Activated T-cell treated with anti-CD3 and anti-CD28 coated beads, Interleukin-2, amount 50 U/mL, for 24 hours (primary cell): Measurements from ENCODE around the gene CTU2.

Experiments
- DNase-seq: peaks from one replicate; pipeline ENCODE4 v3.0.0-alpha.2; 2020
- H3K27ac Mint-ChIP-seq: 2 replicates; pipeline ENCODE4 v1.8.0; 2020; ENCODE audit warnings: mild to moderate bottlenecking, mixed read lengths
- H3K27me3 Mint-ChIP-seq: 2 replicates; pipeline ENCODE4 v1.8.0; 2020; ENCODE audit warnings: mixed read lengths
- H3K36me3 Mint-ChIP-seq: 2 replicates; pipeline ENCODE4 v1.8.0; 2020; ENCODE audit warnings: low read depth, mixed read lengths
- H3K4me1 Mint-ChIP-seq: 2 replicates; pipeline ENCODE4 v1.8.0; 2020; ENCODE audit warnings: low read depth, mixed read lengths
- H3K4me3 Mint-ChIP-seq: 2 replicates; pipeline ENCODE4 v1.8.0; 2020; ENCODE audit warnings: mild to moderate bottlenecking, moderate library complexity, mixed read lengths
- H3K9me3 Mint-ChIP-seq: 2 replicates; pipeline ENCODE4 v1.8.0; 2020; ENCODE audit warnings: mixed read lengths

CTU2 gene

GRCh38 chr16:88673716-88674379 is 32.5 kb upstream of the CTU2 start:
- Mint-ChIP-seq H3K27me3 (no peaks in the 10 kb centered on the region), H3K36me3 (peaks cover 2% of the 10 kb centered on the region), H3K4me3 (no peak overlapping the region), H3K9me3 (no peaks in the 10 kb centered on the region), H3K4me1 (no peaks in the 10 kb centered on the region), H3K27ac (no peak overlapping the region)
- no peak for DNase-seq

- no peak overlapping the region for H3K27ac Mint-ChIP-seq
- no peak for DNase-seq
- peaks cover 12% of the 10 kb centered on the region for H3K4me1 Mint-ChIP-seq
- peaks cover 4% of the 10 kb centered on the region for H3K36me3 Mint-ChIP-seq
- H3K27me3 Mint-ChIP-seq: no peaks in the 10 kb centered on the region
- no peaks in the 10 kb centered on the region for H3K9me3 Mint-ChIP-seq
- no peak overlapping the region for H3K4me3 Mint-ChIP-seq
These were observed 29.6 kb upstream of the CTU2 start for GRCh38 chr16:88676502-88677242.

GRCh38 chr16:88677721-88678120 is 28.6 kb upstream of the CTU2 start:
- H3K9me3 Mint-ChIP-seq: no peaks in the 10 kb centered on the region
- H3K27ac Mint-ChIP-seq: no peak overlapping the region
- H3K36me3 Mint-ChIP-seq: peaks cover 4% of the 10 kb centered on the region

GRCh38 chr16:88678224-88678979 is 27.9 kb upstream of the CTU2 start:
- Mint-ChIP-seq H3K27me3 (no peaks in the 10 kb centered on the region), H3K27ac (no peak overlapping the region), H3K4me3 (no peak overlapping the region), H3K9me3 (no peaks in the 10 kb centered on the region), H3K36me3 (peaks cover 4% of the 10 kb centered on the region), H3K4me1 (peaks cover 21% of the 10 kb centered on the region)
- DNase-seq: no peak

More at GRCh38 chr16:88677721-88678120, 28.6 kb upstream of the CTU2 start:
- DNase-seq: no peak
- H3K27me3 Mint-ChIP-seq: no peaks in the 10 kb centered on the region
- H3K4me1 Mint-ChIP-seq: peaks cover 21% of the 10 kb centered on the region
- H3K4me3 Mint-ChIP-seq: no peak overlapping the region

GRCh38 chr16:88680554-88681083 is 25.7 kb upstream of the CTU2 start:
- H3K27ac Mint-ChIP-seq: peak overlapping the region; percentile 94

GRCh38 chr16:88681084-88681680 is 25.1 kb upstream of the CTU2 start:
- Mint-ChIP-seq H3K27ac (peak overlapping the region; percentile 94), H3K36me3 (peaks cover 4% of the 10 kb centered on the region), H3K9me3 (no peaks in the 10 kb centered on the region), H3K4me3 (peak overlapping the region; percentile 64), H3K4me1 (peaks cover 43% of the 10 kb centered on the region), H3K27me3 (no peaks in the 10 kb centered on the region)
- peak; percentile 65 for DNase-seq

More at GRCh38 chr16:88680554-88681083, 25.7 kb upstream of the CTU2 start:
- no peaks in the 10 kb centered on the region for H3K27me3 Mint-ChIP-seq
- no peaks in the 10 kb centered on the region for H3K9me3 Mint-ChIP-seq
- no peak overlapping the region for H3K4me3 Mint-ChIP-seq
- DNase-seq: no peak
- H3K4me1 Mint-ChIP-seq: peaks cover 43% of the 10 kb centered on the region
- peaks cover 4% of the 10 kb centered on the region for H3K36me3 Mint-ChIP-seq

GRCh38 chr16:88681709-88682451 is 24.4 kb upstream of the CTU2 start:
- H3K4me1 Mint-ChIP-seq: peaks cover 43% of the 10 kb centered on the region

GRCh38 chr16:88684569-88685155 is 21.6 kb upstream of the CTU2 start:
- H3K9me3 Mint-ChIP-seq: no peaks in the 10 kb centered on the region
- peaks cover 2% of the 10 kb centered on the region for H3K36me3 Mint-ChIP-seq
- peak overlapping the region; percentile 79 for H3K4me3 Mint-ChIP-seq
- H3K27ac Mint-ChIP-seq: peak overlapping the region; percentile 50
- H3K4me1 Mint-ChIP-seq: peaks cover 49% of the 10 kb centered on the region
- no peaks in the 10 kb centered on the region for H3K27me3 Mint-ChIP-seq
- no peak for DNase-seq

More at GRCh38 chr16:88681709-88682451, 24.4 kb upstream of the CTU2 start:
- Mint-ChIP-seq H3K27me3 (no peaks in the 10 kb centered on the region), H3K9me3 (no peaks in the 10 kb centered on the region), H3K27ac (peak overlapping the region; percentile 94), H3K4me3 (peak overlapping the region; percentile 64), H3K36me3 (peaks cover 3% of the 10 kb centered on the region)
- DNase-seq: peak; percentile 80

- H3K27me3 Mint-ChIP-seq: no peaks in the 10 kb centered on the region
- H3K36me3 Mint-ChIP-seq: no peaks in the 10 kb centered on the region
- H3K4me1 Mint-ChIP-seq: peaks cover 49% of the 10 kb centered on the region
- DNase-seq: peak; percentile 75
- peak overlapping the region; percentile 22 for H3K27ac Mint-ChIP-seq
- no peaks in the 10 kb centered on the region for H3K9me3 Mint-ChIP-seq
- H3K4me3 Mint-ChIP-seq: peak overlapping the region; percentile 79
These were observed 20.9 kb upstream of the CTU2 start for GRCh38 chr16:88685156-88686061.

GRCh38 chr16:88686062-88686438 is 20.3 kb upstream of the CTU2 start:
- peaks cover 51% of the 10 kb centered on the region for H3K4me1 Mint-ChIP-seq
- peak overlapping the region; percentile 79 for H3K4me3 Mint-ChIP-seq
- H3K27me3 Mint-ChIP-seq: no peaks in the 10 kb centered on the region
- peak overlapping the region; percentile 44 for H3K27ac Mint-ChIP-seq
- no peak for DNase-seq
- H3K9me3 Mint-ChIP-seq: no peaks in the 10 kb centered on the region
- H3K36me3 Mint-ChIP-seq: no peaks in the 10 kb centered on the region

- peak within 1 kb of the TSS; percentile 44 for H3K27ac Mint-ChIP-seq
- peak; percentile 93 for DNase-seq
These were observed 19.7 kb upstream of the CTU2 start, which contains the start of gene SNAI3 for GRCh38 chr16:88686439-88687253. Gene SNAI3 (minus strand): TSS chr16:88686507. CDS start chr16:88686406, 101 bp downstream.

GRCh38 chr16:88687254-88687576 is 19.1 kb upstream of the CTU2 start:
- H3K36me3 Mint-ChIP-seq: no peaks in the 10 kb centered on the region
- no peak overlapping the region for H3K27ac Mint-ChIP-seq
- no peaks in the 10 kb centered on the region for H3K9me3 Mint-ChIP-seq
- no peak overlapping the region for H3K4me3 Mint-ChIP-seq
- no peak for DNase-seq
- no peaks in the 10 kb centered on the region for H3K27me3 Mint-ChIP-seq
- H3K4me1 Mint-ChIP-seq: peaks cover 51% of the 10 kb centered on the region

More at GRCh38 chr16:88686439-88687253, 19.7 kb upstream of the CTU2 start, which contains the start of gene SNAI3:
- H3K9me3 Mint-ChIP-seq: no peaks in the 10 kb centered on the region
- peak within 1 kb of the TSS; percentile 79 for H3K4me3 Mint-ChIP-seq
- H3K36me3 Mint-ChIP-seq: no peaks in the 10 kb centered on the region
- peaks cover 51% of the 10 kb centered on the region for H3K4me1 Mint-ChIP-seq
- no peaks in the 10 kb centered on the region for H3K27me3 Mint-ChIP-seq
